H9 (cell line): Measurements from ENCODE around the gene CRMP1. TPM values are rescaled to one million over a fixed set of nuclear protein-coding genes. Genes with fewer than 3 reads are reported as not detected.

Experiments
- DNase-seq: peaks from one replicate; pipeline ENCODE4 v3.0.0-alpha.2; 2017
- H2AFZ ChIP-seq: one replicate; pipeline ENCODE4 v1.6.1; 2013; ENCODE audit warnings: mild to moderate bottlenecking, low read length, control low read depth, moderate library complexity
- H2AK5ac ChIP-seq: 2 replicates; pipeline ENCODE4 v1.6.1; 2013; ENCODE audit warnings: low read length, control low read depth, mixed read lengths; ENCODE audit not compliant: insufficient read length
- H2BK120ac ChIP-seq: one replicate; pipeline ENCODE4 v1.6.1; 2013; ENCODE audit warnings: low read depth, mild to moderate bottlenecking, low read length, control low read depth, inconsistent platforms; ENCODE audit not compliant: poor library complexity, severe bottlenecking
- H2BK12ac ChIP-seq: 2 replicates; pipeline ENCODE4 v1.6.1; 2013; ENCODE audit warnings: low read length, control low read depth, mixed read lengths, low read depth; ENCODE audit not compliant: insufficient read length
- H2BK15ac ChIP-seq: 2 replicates; pipeline ENCODE4 v1.6.1; 2013; ENCODE audit warnings: low read depth, low read length, control low read depth
- H2BK20ac ChIP-seq: one replicate; pipeline ENCODE4 v1.6.1; 2013; ENCODE audit warnings: low read depth, mild to moderate bottlenecking, low read length, control low read depth, inconsistent platforms; ENCODE audit not compliant: poor library complexity, severe bottlenecking
- H2BK5ac ChIP-seq: 2 replicates; pipeline ENCODE4 v1.6.1; 2013; ENCODE audit warnings: low read length, control low read depth, mixed read lengths; ENCODE audit not compliant: insufficient read length
- H3K14ac ChIP-seq: 2 replicates; pipeline ENCODE4 v1.6.1; 2013; ENCODE audit warnings: low read length, control low read depth; ENCODE audit not compliant: insufficient read depth
- H3K18ac ChIP-seq: 2 replicates; pipeline ENCODE4 v1.6.1; 2013; ENCODE audit warnings: low read depth, mild to moderate bottlenecking, mixed read lengths, low read length, control low read depth; ENCODE audit not compliant: insufficient read length
- H3K23ac ChIP-seq: 2 replicates; pipeline ENCODE4 v1.6.1; 2013; ENCODE audit warnings: low read length, control low read depth, mixed read lengths, low read depth; ENCODE audit not compliant: insufficient read length
- H3K23me2 ChIP-seq: 2 replicates; pipeline ENCODE4 v1.6.1; 2013; ENCODE audit warnings: low read depth, mild to moderate bottlenecking, mixed read lengths, low read length, control low read depth; ENCODE audit not compliant: insufficient read length, poor library complexity, severe bottlenecking
- H3K27ac ChIP-seq: 2 replicates; pipeline ENCODE4 v1.5.1; 2013; ENCODE audit warnings: low read length, control low read depth, mixed read lengths, low read depth; ENCODE audit not compliant: insufficient read length
- H3K27me3 ChIP-seq: 2 replicates; pipeline ENCODE4 v1.6.1; 2013; ENCODE audit warnings: low read length, control low read depth, inconsistent platforms; ENCODE audit not compliant: insufficient read depth
- H3K4ac ChIP-seq: 2 replicates; pipeline ENCODE4 v1.6.1; 2013; ENCODE audit warnings: low read depth, mild to moderate bottlenecking, control low read depth, inconsistent platforms, low read length, moderate library complexity
- H3K4me1 ChIP-seq: 2 replicates; pipeline ENCODE4 v1.6.1; 2013; ENCODE audit warnings: low read length, control low read depth, inconsistent platforms; ENCODE audit not compliant: insufficient read depth
- H3K4me2 ChIP-seq: 2 replicates; pipeline ENCODE4 v1.6.1; 2013; ENCODE audit warnings: low read length, control low read depth, mixed read lengths; ENCODE audit not compliant: insufficient read length, insufficient read depth
- H3K56ac ChIP-seq: 2 replicates; pipeline ENCODE4 v1.6.1; 2013; ENCODE audit warnings: low read depth, mild to moderate bottlenecking, mixed read lengths, low read length, control low read depth; ENCODE audit not compliant: insufficient read length
- H3K79me1 ChIP-seq: 2 replicates; pipeline ENCODE4 v1.6.1; 2013; ENCODE audit warnings: low read depth, mild to moderate bottlenecking, moderate library complexity, low read length, control low read depth, inconsistent platforms; ENCODE audit not compliant: insufficient read depth, poor library complexity, severe bottlenecking
- H3K79me2 ChIP-seq: 2 replicates; pipeline ENCODE4 v1.6.1; 2013; ENCODE audit warnings: low read length, control low read depth, inconsistent platforms; ENCODE audit not compliant: insufficient read depth
- H3K9ac ChIP-seq: 2 replicates; pipeline ENCODE4 v1.6.1; 2013; ENCODE audit warnings: low read length, control low read depth, mixed read lengths; ENCODE audit not compliant: insufficient read length; ENCODE audit errors: extremely low read depth
- H3K9me3 ChIP-seq: one replicate; pipeline ENCODE4 v1.6.1; 2013; ENCODE audit warnings: low read depth, low read length, inconsistent platforms; ENCODE audit not compliant: control insufficient read depth
- H3T11ph ChIP-seq: one replicate; pipeline ENCODE4 v1.6.1; 2013; ENCODE audit warnings: mild to moderate bottlenecking, low read length, control low read depth, inconsistent platforms
- H4K20me1 ChIP-seq: one replicate; pipeline ENCODE4 v1.6.1; 2013; ENCODE audit not compliant: control insufficient read depth, insufficient read length, insufficient read depth
- H4K5ac ChIP-seq: 2 replicates; pipeline ENCODE4 v1.6.1; 2013; ENCODE audit warnings: low read depth, mild to moderate bottlenecking, mixed read lengths, low read length, control low read depth; ENCODE audit not compliant: insufficient read length
- H4K8ac ChIP-seq: replicated peaks from 2 replicates; pipeline ENCODE4 v1.6.1; 2013; ENCODE audit warnings: low read length, control low read depth, mixed read lengths, low read depth; ENCODE audit not compliant: insufficient read length
- H4K91ac ChIP-seq: 2 replicates; pipeline ENCODE4 v1.6.1; 2013; ENCODE audit warnings: low read depth, mild to moderate bottlenecking, moderate library complexity, mixed read lengths, low read length, control low read depth; ENCODE audit not compliant: insufficient read length
- H3K27ac Mint-ChIP-seq, 3 experiments: 2 replicates in 2 of 3; 3 replicates in 1 of 3; pipeline ENCODE4 v1.8.0; 2020 to 2021; ENCODE audit warnings: mixed read lengths in 3 of 3, mild to moderate bottlenecking in 1 of 3, moderate library complexity in 1 of 3
- H3K27me3 Mint-ChIP-seq: 2 replicates; pipeline ENCODE4 v1.8.0; 2021; ENCODE audit warnings: low read depth, mild to moderate bottlenecking, moderate library complexity, mixed read lengths
- H3K36me3 Mint-ChIP-seq, 3 experiments: 2 replicates in 2 of 3; 3 replicates in 1 of 3; pipeline ENCODE4 v1.8.0; 2020 to 2021; ENCODE audit warnings: low read depth in 3 of 3, mixed read lengths in 3 of 3; ENCODE audit not compliant: insufficient read depth in 1 of 3
- H3K4me1 Mint-ChIP-seq, 2 experiments: 2 replicates each; pipeline ENCODE4 v1.8.0; 2020; ENCODE audit warnings: mixed read lengths in 2 of 2
- H3K4me3 Mint-ChIP-seq, 2 experiments: 2 replicates in 1 of 2; 3 replicates in 1 of 2; pipeline ENCODE4 v1.8.0; 2020 to 2021; ENCODE audit warnings: mild to moderate bottlenecking in 2 of 2, mixed read lengths in 2 of 2, moderate library complexity in 1 of 2
- H3K9me3 Mint-ChIP-seq, 2 experiments: 2 replicates in 1 of 2; 3 replicates in 1 of 2; pipeline ENCODE4 v1.8.0; 2020; ENCODE audit warnings: mild to moderate bottlenecking in 2 of 2, mixed read lengths in 2 of 2, moderate library complexity in 1 of 2
- CTCF ChIP-seq: fragments of 200-600 bp; sonication (generic); conservative IDR thresholded peaks from 3 replicates; pipeline ENCODE4 v1.8.0; 2021; ENCODE audit warnings: antibody characterized with exemption, mild to moderate bottlenecking
- WGBS: extraction: QIAGEN DNeasy Blood & Tissue Kit; methylation state at CpG from one replicate; pipeline ENCODE4 v1.1.7; 2013; ENCODE audit warnings: missing lambda C conversion rate, low lambda C conversion rate, mixed read lengths; ENCODE audit not compliant: insufficient read length; ENCODE audit errors: extremely low coverage; 5-methylcytosine and 5-hydroxymethylcytosine counted together
- total RNA-seq: library from RNA; stranded (reverse); gene quantifications from 2 replicates; pipeline ENCODE4 v1.2.1, GENCODE V29; 2021

The CRMP1 gene
- total RNA-seq, 1 experiment from 2014 or later: 71.6 TPM

- Mint-ChIP-seq H3K27me3 (peaks cover 41% of the 10 kb centered on the region), H3K4me1 (peaks cover 8 to 15% of the 10 kb centered on the region in 2 experiments), H3K4me3 (no peak overlapping the region; a peak in 1 of 5 replicates), H3K9me3 (no peaks in the 10 kb centered on the region), H3K36me3 (no peaks in the 10 kb centered on the region), H3K27ac (no peak overlapping the region)
- no peak overlapping the region for H2AFZ ChIP-seq
- H3K4me2 ChIP-seq: no peak overlapping the region
- H4K5ac ChIP-seq: no peak overlapping the region
- H3K9me3 ChIP-seq: no peaks in the 10 kb centered on the region
- no peak overlapping the region for H3K27ac ChIP-seq
- no CpG with 5 or more reads among the region's 9 CpGs for WGBS
- no peak for DNase-seq
- no peak overlapping the region for H4K91ac ChIP-seq
- no peak overlapping the region for H3K14ac ChIP-seq
- no peak overlapping the region for H3K4ac ChIP-seq
- H3T11ph ChIP-seq: no peak overlapping the region
- H3K23me2 ChIP-seq: no peaks in the 10 kb centered on the region
- no peak overlapping the region for H2BK120ac ChIP-seq
- H4K8ac ChIP-seq: no peak overlapping the region
- H4K20me1 ChIP-seq: no peaks in the 10 kb centered on the region
- H3K4me1 ChIP-seq: peaks cover 3% of the 10 kb centered on the region; the same call in 1 of the 2 replicates
- no peaks in the 10 kb centered on the region for H3K79me2 ChIP-seq
- no peak for TF ChIP-seq CTCF
- no peak overlapping the region for H2BK5ac ChIP-seq
- H2BK12ac ChIP-seq: no peak overlapping the region
- H3K9ac ChIP-seq: no peak overlapping the region
- H3K79me1 ChIP-seq: no peaks in the 10 kb centered on the region
- H3K27me3 ChIP-seq: no peaks in the 10 kb centered on the region
- H2BK15ac ChIP-seq: no peak overlapping the region
- H2BK20ac ChIP-seq: no peak overlapping the region
- no peak overlapping the region for H3K56ac ChIP-seq
- H3K18ac ChIP-seq: no peak overlapping the region
- H2AK5ac ChIP-seq: no peak overlapping the region
- no peak overlapping the region for H3K23ac ChIP-seq
Measured at GRCh38 chr4:5931526-5931925, 38.6 kb upstream of the CRMP1 start.
